ENCODE measurements around the gene TERB1.

Gene TERB1

DNA sequence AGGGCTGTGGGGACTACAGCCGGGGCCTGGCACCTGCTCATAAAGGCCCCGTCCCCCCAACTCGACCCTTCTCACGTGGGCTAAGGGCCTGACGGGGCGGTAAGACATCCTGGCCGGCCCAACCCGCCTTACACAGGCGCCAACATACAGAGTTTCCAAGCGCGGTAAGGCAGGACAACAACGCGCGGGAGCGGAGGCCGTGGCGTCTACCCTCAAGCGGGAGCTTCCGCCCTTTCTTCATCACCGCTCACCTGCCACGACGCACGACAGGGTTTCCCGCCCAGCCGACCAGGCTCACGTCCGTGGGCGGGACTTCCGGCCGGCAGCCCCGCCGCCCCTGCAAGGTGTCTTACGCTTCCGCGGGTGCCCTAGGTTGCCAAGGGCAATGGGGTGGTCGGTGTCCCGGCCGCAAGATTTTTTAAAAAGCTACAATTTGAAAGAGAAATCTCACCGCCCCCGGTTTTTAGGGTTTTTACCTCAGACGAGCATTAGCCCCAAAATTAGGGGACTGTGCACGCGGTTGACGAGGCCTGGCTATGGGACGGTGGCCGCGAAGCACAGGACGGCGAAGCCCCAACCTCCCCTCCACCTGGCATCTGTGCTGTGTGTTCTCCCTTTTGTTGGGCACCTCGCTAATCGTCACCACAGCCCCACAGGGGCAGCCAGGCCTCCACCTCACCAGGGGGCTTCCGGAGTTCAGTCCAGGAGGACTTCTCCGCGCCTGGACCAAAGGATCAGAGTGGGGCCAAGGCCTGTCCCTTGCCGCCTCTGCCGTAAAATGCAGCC lies at the start of gene TERB1:
TERB1 (minus strand) TSS at position 265 of the 786 bp plus-strand sequence. CDS start 4,786 bp downstream, outside the sequence.
- DNase-seq = no peak

GRCh38 chr16:66850115-66850815 lies 48.9 kb upstream of the TERB1 start:
- DNase-seq = no peak

- no peak for DNase-seq
Observed at GRCh38 chr16:66849549-66849948, 48.2 kb upstream of the TERB1 start.

DNA sequence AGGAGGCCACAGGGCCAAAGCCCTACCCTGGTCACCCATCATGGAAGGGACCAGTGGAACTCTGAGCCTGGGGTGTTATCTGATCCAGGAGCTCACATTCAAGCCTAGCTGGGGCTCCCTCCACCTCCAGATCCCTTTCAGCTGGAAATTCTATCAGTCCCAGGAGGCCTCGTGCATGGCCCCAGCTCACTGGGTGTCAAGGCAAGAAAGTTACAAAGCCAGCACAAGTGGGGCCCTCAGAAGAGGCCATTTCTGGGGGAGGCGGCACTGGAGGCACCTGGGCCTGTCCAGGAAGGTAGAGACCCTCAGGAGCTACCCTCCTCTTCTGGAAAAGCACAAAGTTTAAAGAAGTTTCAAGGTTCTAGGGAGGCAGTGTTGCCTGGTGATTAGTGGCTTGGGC lies 47.6 kb upstream of the TERB1 start:
- no peak for DNase-seq

DNA sequence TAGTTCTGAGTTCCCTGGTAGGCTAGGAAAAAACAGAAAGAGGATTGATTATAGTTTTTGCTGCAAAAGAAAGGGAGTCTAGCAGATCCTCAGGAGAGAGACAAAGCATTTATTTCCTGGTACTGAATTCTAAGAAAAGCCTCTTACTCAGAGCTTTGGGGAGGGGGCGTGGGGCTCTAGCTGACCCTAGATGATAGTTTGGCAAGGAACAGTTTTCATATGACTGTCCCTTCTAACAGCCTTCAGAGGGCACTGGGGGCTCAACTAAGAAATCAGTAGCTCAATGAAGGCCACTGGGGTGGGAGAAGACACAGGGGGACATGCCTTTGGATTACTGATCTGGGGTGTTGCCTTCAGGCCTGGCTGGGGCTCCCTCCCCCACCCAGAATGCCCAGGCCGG lies 46.8 kb upstream of the TERB1 start:
- DNase-seq = no peak

DNA sequence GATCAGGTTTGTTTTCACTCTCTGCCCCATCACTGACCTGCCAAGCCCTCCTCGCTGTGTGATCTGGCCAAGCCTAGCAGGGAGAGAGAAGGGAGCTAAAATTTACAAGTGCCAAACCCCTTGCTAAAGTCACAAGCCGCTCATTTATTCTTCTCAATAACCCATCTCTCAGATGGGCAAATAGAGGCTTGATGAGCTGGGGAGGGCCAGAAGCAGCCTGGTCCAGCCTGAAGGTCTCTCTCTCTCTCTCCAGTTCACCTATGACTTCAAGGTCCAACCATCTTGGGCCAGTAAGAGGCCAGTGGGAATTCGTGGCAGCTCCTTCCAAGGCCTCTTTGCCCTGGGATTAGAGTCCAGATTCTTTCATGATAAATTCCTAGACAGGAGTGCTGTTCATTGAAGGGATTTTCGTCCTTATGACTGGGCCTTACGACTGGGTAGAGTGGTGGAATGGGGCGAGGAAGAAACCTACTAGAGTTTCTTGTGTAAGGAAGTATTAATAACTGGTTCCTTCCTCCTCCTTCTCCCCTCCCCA lies 46.2 kb upstream of the TERB1 start:
- no peak for DNase-seq

GRCh38 chr16:66846831-66847230 lies 45.4 kb upstream of the TERB1 start:
- DNase-seq = no peak

DNA sequence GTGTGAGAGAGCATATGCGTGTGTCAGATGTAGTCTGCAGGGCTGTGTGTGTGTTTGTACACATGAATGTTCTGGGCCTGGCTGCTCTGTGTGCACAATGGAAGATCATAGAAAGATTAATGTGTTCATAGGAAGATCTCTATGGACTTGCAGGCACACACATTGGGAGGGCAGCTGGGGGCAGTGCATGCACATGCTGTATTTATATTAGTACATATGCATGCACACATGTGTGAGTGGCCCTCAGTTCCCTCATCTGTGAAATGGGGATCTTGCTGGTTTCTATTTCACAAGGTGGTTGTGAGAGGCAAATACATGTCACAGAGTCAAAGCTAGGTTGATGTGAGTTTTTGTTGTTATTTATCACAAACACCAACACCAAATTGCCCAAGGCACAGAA lies 44.9 kb upstream of the TERB1 start:
- no peak for DNase-seq

DNA sequence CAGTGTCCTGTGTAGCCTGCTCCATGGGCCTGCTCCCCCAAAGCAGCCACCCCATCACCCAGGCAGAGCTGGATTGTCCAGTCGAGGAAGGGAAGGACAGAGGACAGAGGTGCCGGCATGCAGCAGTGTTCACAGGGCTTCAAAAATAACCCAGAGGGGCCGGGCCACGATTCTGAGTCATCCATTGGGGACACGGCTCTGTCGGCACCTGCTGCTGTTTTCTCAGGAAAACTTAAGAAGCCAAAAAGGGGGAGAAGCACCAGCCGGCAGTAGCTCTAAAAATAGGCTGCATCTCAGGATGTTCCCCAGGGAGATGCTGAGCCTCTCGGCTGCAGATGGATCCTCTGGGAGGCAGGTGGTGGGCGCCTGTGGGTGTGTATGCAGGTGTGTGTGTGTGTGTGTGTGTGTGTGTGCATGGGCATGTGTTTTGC lies 44.4 kb upstream of the TERB1 start:
- DNase-seq = no peak

- DNase-seq = no peak
Observed at GRCh38 chr16:66845080-66845410, 43.7 kb upstream of the TERB1 start.

- DNase-seq = no peak
Observed at GRCh38 chr16:66844342-66845079, 43.1 kb upstream of the TERB1 start, which contains the start of gene CA7. CA7 (plus strand) TSS chr16:66844414; CDS start chr16:66844488, 74 bp downstream.

DNA sequence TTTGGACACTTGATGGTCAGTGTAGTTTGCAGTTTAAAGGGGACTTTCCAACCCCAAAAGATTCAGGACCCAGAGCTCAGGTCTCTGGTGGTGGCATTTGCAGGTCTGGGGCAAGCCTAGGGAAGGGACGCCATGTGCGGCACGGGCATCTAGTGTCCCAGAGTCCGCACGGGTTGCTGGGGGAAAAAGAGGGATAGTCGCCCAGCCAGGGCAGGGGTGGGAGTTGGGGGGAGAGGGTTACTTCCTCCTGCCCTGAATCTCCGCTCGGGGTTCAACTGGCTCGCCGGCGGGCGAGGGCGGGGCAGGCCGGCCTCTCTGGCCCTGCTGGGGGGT lies 42.6 kb upstream of the TERB1 start:
- no peak for DNase-seq

GRCh38 chr16:66843191-66843590 lies 41.8 kb upstream of the TERB1 start:
- no peak for DNase-seq

DNA sequence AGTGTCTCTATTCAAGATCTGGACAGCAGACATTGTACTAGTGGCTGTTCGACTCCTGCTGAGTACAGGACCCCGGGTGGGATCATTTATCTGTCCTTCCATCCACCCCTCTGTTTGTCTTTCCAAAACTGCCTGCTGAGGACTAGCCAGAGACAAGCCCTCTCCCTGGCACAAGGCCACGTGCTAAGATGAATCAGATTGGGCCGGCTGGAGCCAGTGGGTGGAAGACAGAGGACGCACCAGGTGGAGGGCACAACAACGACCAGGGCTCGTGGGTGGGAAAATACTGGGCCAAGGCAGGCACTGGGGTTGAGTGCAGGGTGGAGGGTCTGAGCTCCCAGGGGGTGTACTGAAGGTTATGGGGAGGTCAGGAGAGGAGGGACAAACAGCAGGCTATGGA lies 41.4 kb upstream of the TERB1 start:
- DNase-seq = no peak

GRCh38 chr16:66841366-66841765 lies 40.0 kb upstream of the TERB1 start:
- DNase-seq = no peak

DNA sequence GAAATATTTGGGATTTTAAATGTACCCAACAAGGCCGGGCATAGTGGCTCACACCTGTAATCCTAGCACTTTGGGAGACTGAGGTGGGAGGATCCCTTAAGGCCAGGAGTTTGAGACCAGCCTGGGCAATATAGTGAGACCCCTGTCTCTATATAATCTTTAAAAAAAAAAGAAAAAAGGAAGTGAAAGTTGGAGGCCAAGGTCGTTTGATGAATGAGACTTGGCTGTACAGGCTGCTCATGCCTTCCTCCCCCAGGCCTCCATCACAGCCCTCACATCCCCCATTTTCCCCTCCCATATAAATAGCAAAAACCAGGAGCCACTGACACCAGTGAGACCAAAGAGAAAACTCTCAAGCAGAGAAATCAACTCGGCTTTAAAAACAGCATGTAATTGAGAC lies 39.5 kb upstream of the TERB1 start:
- DNase-seq = no peak

GRCh38 chr16:66834746-66835145 lies 33.4 kb upstream of the TERB1 start:
- no peak for DNase-seq

GRCh38 chr16:66832661-66833305 lies 31.4 kb upstream of the TERB1 start:
- DNase-seq = no peak

GRCh38 chr16:66832190-66832589 lies 30.8 kb upstream of the TERB1 start:
- no peak for DNase-seq

GRCh38 chr16:66830422-66831404 lies 29.3 kb upstream of the TERB1 start, which contains the start of gene NAE1:
NAE1 (minus strand) TSS chr16:66830976; CDS start chr16:66830899, 77 bp downstream.
- peak; percentile 93 for DNase-seq

DNA sequence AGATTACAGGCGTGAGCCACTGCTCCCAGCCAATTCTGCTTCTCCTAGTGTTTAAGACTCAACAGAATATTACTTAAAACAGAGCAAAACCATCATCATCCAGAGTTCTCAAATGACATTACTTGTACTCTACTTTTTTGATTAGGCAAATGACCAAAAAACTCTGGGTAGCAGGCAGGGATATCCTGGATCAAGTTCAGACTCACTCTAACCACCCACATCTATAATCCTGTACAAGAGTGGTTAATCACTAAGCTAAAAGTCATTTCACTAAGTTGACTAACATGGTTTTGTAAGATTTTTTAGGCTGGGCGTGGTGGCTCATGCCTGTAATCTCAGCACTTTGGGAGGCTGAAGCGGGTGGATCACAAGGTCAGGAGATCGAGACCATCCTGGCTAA lies 22.6 kb upstream of the TERB1 start:
- DNase-seq = no peak

- DNase-seq = no peak
Observed at GRCh38 chr16:66814734-66815133, 13.3 kb upstream of the TERB1 start.
